Stimulated activated naive B cell treated with anti-CD40 and anti-IgM and Interleukin-4, amounts not matched to agents 10 μg/mL and 1 μg/mL and 100 μg/mL, for 72 hours (primary cell): ENCODE results near the gene ANKRD55.
"Not testable (repeated sequence)": the region's sequence is repeated elsewhere in the genome, so short reads cannot be mapped to it uniquely, and the experiment has no call there.

Experiments used
- ATAC-seq, 2 donors: fragments of 150-1000 bp; cut with Tn5 transposase; replicated peaks; 2 replicates each; pipeline ENCODE4 v1.10.0; 2021; ENCODE audit warnings: moderate library complexity in 1 of 2
- DNase-seq: peaks from one replicate; pipeline ENCODE4 v3.0.0; 2021
- H3K27ac Mint-ChIP-seq: one replicate; pipeline ENCODE4 v1.8.0; 2022; ENCODE audit warnings: mild to moderate bottlenecking, mixed read lengths
- H3K27me3 Mint-ChIP-seq, 2 donors: one replicate each; pipeline ENCODE4 v1.8.0; 2022; ENCODE audit warnings: mixed read lengths in 2 of 2
- H3K36me3 Mint-ChIP-seq, 2 donors: one replicate each; pipeline ENCODE4 v1.8.0; 2022; ENCODE audit warnings: mixed read lengths in 2 of 2, mild to moderate bottlenecking in 1 of 2
- H3K4me1 Mint-ChIP-seq, 2 donors: one replicate each; pipeline ENCODE4 v1.8.0; 2022; ENCODE audit warnings: mixed read lengths in 2 of 2, mild to moderate bottlenecking in 1 of 2
- H3K4me3 Mint-ChIP-seq, 2 donors: one replicate each; pipeline ENCODE4 v1.8.0; 2022; ENCODE audit warnings: mild to moderate bottlenecking in 2 of 2, mixed read lengths in 2 of 2, moderate library complexity in 1 of 2
- H3K9me3 Mint-ChIP-seq, 2 donors: one replicate each; pipeline ENCODE4 v1.8.0; 2022; ENCODE audit warnings: mixed read lengths in 2 of 2, mild to moderate bottlenecking in 1 of 2

ANKRD55 gene

GRCh38 chr5:56097055-56097454 is 136.1 kb downstream of the ANKRD55 start:
- Mint-ChIP-seq H3K36me3 (no peaks in the 10 kb centered on the region), H3K4me1 (peaks cover 12 to 19% of the 10 kb centered on the region in 2 donors), H3K27me3 (no peaks in the 10 kb centered on the region)

DNA sequence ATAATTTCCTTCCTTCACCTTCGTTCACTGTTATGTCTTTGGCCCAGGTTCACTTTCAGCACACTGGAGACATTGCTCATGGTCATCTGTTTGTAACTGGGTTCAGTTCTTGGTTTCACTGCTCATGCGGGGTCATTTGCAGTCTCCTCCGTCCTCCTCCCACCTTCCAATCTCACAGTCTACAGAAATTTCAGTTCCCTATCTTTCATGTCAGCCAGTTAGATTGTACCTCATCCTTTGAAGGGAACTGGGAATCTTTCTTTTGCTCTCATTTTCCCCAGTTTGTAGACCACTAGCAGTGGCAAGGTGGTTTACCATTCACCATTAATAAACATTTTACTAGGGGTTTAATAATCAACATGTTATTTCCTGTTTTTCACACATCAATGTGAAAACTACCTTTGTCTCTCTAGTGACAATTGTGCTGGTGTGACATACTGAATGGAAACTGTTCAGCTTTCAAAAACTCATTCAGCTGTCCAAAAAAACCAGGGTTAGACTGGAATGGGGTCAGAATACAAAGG is 137.5 kb downstream of the ANKRD55 start:
- Mint-ChIP-seq H3K27ac (no peak overlapping the region), H3K36me3 (no peaks in the 10 kb centered on the region), H3K27me3 (peaks cover 0 to 4% of the 10 kb centered on the region in 2 donors), H3K4me3 (no peak overlapping the region), H3K9me3 (peaks cover 0 to 2% of the 10 kb centered on the region in 2 donors), H3K4me1 (peaks cover 12 to 25% of the 10 kb centered on the region in 2 donors)
- DNase-seq (no peak), ATAC-seq (peak; percentile 78 to 82)

More at GRCh38 chr5:56097055-56097454, 136.1 kb downstream of the ANKRD55 start:
- no peak for DNase-seq
- no peak for ATAC-seq
- H3K27ac Mint-ChIP-seq, result no peak overlapping the region
- H3K9me3 Mint-ChIP-seq, result peaks cover 0 to 2% of the 10 kb centered on the region in 2 donors
- H3K4me3 Mint-ChIP-seq, result no peak overlapping the region

DNA sequence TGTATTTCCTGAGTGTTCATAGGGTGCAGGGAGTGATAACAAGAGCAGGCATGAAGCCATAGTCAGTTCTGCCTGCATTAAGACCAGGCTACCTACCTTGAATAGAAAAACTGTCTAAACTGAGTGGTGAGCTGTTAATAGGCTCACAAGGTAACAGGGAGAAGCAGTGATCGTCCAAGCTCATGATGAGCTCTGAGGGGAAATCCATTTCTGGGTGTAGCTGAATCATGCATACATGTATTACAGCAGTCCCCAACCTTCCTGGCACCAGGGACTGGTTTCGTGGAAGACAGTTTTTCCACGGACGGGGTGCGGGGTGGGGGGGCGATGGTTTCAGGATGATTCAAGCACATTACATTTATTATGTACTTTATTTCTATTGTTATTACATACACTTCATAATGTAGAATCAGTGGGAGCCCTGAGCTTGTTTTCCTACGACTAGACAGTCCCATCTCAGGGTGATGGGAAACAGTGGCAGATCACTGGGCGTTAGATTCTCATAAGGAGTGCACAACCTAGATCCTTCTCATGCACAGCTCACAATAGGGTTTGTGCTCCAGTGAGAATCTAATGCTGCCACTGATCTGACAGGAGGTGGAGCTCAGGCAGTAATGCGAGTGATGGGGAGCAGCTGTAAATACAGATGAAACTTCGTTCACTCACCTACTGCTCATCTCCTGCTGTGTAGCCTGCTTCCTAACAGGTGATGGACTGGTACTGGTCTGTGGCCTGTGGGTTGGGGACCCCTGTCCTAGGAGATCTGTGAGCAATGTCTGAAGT is 138.4 kb downstream of the ANKRD55 start:
- Mint-ChIP-seq H3K9me3 (peaks cover 0 to 2% of the 10 kb centered on the region in 2 donors), H3K27me3 (peaks cover 0 to 4% of the 10 kb centered on the region in 2 donors), H3K4me1 (peaks cover 12 to 25% of the 10 kb centered on the region in 2 donors), H3K36me3 (no peaks in the 10 kb centered on the region), H3K27ac (no peak overlapping the region), H3K4me3 (no peak overlapping the region)
- DNase-seq, result peak; percentile 15
- ATAC-seq, result peak; percentile 85 to 86

DNA sequence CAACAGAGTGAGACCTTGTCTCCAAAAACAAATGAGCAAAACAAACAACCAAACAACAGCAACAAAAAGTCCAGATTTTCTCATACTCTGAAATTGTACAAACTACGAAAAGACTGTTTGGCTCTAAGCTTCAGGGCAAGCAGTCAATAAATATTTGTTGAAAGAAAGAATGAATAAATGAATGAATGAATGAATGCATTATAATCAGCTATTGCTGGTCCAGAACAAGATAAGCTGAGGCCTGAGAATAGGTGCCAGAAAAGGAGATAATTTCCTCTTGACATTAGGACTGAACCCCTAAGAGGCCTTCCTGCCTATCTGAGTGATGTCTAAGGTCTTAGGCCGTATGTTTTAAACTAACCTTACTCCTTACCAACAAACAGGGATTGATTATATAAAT is 139.2 kb downstream of the ANKRD55 start:
- Mint-ChIP-seq H3K4me1 (peaks cover 18 to 31% of the 10 kb centered on the region in 2 donors), H3K4me3 (no peak overlapping the region), H3K9me3 (peaks cover 0 to 2% of the 10 kb centered on the region in 2 donors), H3K27me3 (peaks cover 0 to 4% of the 10 kb centered on the region in 2 donors), H3K36me3 (no peaks in the 10 kb centered on the region), H3K27ac (no peak overlapping the region)
- DNase-seq (no peak), ATAC-seq (no peak)

DNA sequence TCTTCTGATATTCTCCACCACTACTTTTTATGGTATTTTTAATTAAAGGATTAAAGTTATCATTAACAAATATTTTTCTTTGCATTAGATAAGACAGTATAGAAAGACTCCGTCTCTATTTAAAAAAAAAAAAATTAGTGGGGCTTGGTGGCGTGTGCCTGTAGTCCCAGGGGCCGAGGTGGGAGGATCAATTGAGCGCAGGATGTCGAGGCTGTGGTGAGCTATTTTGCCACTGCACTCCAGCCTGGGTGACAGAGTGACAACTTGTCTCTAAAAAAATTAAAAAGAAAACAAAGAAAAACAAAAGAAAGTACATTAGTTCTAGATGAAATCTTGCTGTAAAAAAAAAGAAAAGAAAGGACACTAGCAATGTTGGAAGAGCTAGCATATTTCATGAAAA is 141.0 kb downstream of the ANKRD55 start:
- H3K9me3 Mint-ChIP-seq, result peaks cover 0 to 2% of the 10 kb centered on the region in 2 donors
- H3K27me3 Mint-ChIP-seq, result peaks cover 0 to 7% of the 10 kb centered on the region in 2 donors
- no peaks in the 10 kb centered on the region for H3K36me3 Mint-ChIP-seq
- ATAC-seq (no peak), DNase-seq (no peak)
- H3K27ac Mint-ChIP-seq, result no peak overlapping the region
- H3K4me3 Mint-ChIP-seq, result no peak overlapping the region
- H3K4me1 Mint-ChIP-seq, result peaks cover 21 to 35% of the 10 kb centered on the region in 2 donors

GRCh38 chr5:56091664-56092063 is 141.5 kb downstream of the ANKRD55 start:
- H3K27me3 Mint-ChIP-seq, result peaks cover 0 to 7% of the 10 kb centered on the region in 2 donors
- H3K4me1 Mint-ChIP-seq, result peaks cover 21 to 35% of the 10 kb centered on the region in 2 donors
- no peak for ATAC-seq
- H3K4me3 Mint-ChIP-seq, result no peak overlapping the region
- no peak overlapping the region for H3K27ac Mint-ChIP-seq
- peaks cover 0 to 2% of the 10 kb centered on the region in 2 donors for H3K9me3 Mint-ChIP-seq
- H3K36me3 Mint-ChIP-seq, result no peaks in the 10 kb centered on the region
- DNase-seq, result no peak

- Mint-ChIP-seq H3K27me3 (peaks cover 0 to 7% of the 10 kb centered on the region in 2 donors), H3K4me1 (peaks cover 25 to 41% of the 10 kb centered on the region in 2 donors), H3K27ac (no peak overlapping the region), H3K9me3 (no peaks in the 10 kb centered on the region), H3K36me3 (no peaks in the 10 kb centered on the region), H3K4me3 (no peak overlapping the region)
- ATAC-seq, result no peak
- DNase-seq, result no peak
Measured at GRCh38 chr5:56090793-56091460, 142.2 kb downstream of the ANKRD55 start.

- Mint-ChIP-seq H3K4me3 (no peak overlapping the region), H3K36me3 (no peaks in the 10 kb centered on the region), H3K4me1 (peaks cover 13 to 25% of the 10 kb centered on the region in 2 donors), H3K27me3 (peaks cover 0 to 7% of the 10 kb centered on the region in 2 donors), H3K9me3 (no peaks in the 10 kb centered on the region), H3K27ac (no peak overlapping the region)
- ATAC-seq, result peak; percentile 94 to 96
- peak; percentile 16 for DNase-seq
Measured at GRCh38 chr5:56088967-56089829, 143.9 kb downstream of the ANKRD55 start.

- Mint-ChIP-seq H3K36me3 (no peaks in the 10 kb centered on the region), H3K27me3 (peaks cover 0 to 7% of the 10 kb centered on the region in 2 donors), H3K4me1 (peaks cover 13 to 24% of the 10 kb centered on the region in 2 donors), H3K4me3 (no peak overlapping the region), H3K9me3 (no peaks in the 10 kb centered on the region), H3K27ac (no peak overlapping the region)
- DNase-seq (no peak), ATAC-seq (no peak)
Measured at GRCh38 chr5:56088431-56088949, 144.6 kb downstream of the ANKRD55 start.

GRCh38 chr5:56085193-56085592 is 147.9 kb downstream of the ANKRD55 start:
- Mint-ChIP-seq H3K36me3 (no peaks in the 10 kb centered on the region), H3K9me3 (no peaks in the 10 kb centered on the region), H3K4me3 (no peak overlapping the region), H3K4me1 (peaks cover 25 to 31% of the 10 kb centered on the region in 2 donors), H3K27ac (no peak overlapping the region), H3K27me3 (peaks cover 0 to 3% of the 10 kb centered on the region in 2 donors)
- ATAC-seq (no peak), DNase-seq (no peak)

- DNase-seq, result no peak
- Mint-ChIP-seq H3K27me3 (peaks cover 0 to 6% of the 10 kb centered on the region in 2 donors), H3K36me3 (no peaks in the 10 kb centered on the region), H3K9me3 (no peaks in the 10 kb centered on the region), H3K27ac (peak overlapping the region; percentile 2), H3K4me1 (peaks cover 20 to 39% of the 10 kb centered on the region in 2 donors), H3K4me3 (no peak overlapping the region)
- no peak for ATAC-seq
Measured at GRCh38 chr5:56083286-56083854, 149.8 kb downstream of the ANKRD55 start.

- not testable (repeated sequence) for H3K27me3 Mint-ChIP-seq, H3K36me3 Mint-ChIP-seq, H3K9me3 Mint-ChIP-seq, H3K4me3 Mint-ChIP-seq
- H3K4me1 Mint-ChIP-seq, result peaks cover 22 to 43% of the 10 kb centered on the region in 2 donors
- H3K27ac Mint-ChIP-seq, result peak overlapping the region; percentile 4
- ATAC-seq, result peak; percentile 83 to 85
- peak; percentile 33 for DNase-seq
Measured at GRCh38 chr5:56081053-56081642, 152.0 kb downstream of the ANKRD55 start.

DNA sequence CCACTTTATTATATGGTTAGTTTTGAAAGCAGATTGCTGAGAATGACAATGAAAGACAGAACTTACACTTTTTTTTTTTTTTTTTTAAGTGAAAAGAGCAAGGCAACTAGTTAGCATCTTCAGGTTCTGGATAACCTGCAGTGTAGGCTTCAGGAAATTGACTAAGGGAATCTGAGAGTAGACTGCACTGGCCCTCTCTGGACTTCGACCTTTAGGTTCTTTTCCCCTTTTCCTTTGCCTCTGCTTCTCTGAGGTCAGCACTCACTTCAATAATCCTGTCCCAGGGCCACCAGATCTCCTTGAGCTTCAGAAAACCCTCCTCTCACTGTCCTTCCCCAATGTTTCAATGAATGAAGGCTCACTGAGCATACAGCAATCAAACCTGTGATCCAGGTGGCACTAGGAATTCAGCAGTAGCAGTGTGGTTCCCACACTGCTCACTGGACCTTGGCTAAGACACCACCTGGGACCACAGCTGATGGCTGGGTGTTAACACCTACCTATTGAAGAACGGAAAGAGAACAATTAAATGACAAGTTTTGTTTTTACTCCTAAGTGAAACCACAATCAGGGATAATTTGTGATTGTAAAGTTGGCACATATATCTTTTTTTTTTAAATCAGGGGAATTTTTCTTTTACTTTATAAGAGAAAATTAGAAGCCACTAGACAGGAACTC is 152.6 kb downstream of the ANKRD55 start:
- Mint-ChIP-seq H3K27ac (peak overlapping the region; percentile 38), H3K27me3 (peaks cover 0 to 4% of the 10 kb centered on the region in 2 donors), H3K36me3 (no peaks in the 10 kb centered on the region), H3K4me3 (no peak overlapping the region), H3K9me3 (no peaks in the 10 kb centered on the region), H3K4me1 (peaks cover 22 to 40% of the 10 kb centered on the region in 2 donors)
- DNase-seq, result peak; percentile 40
- peak; percentile 82 to 83 for ATAC-seq
